ENCODE results near the gene RRBP1. TPM values are rescaled to one million over a fixed set of nuclear protein-coding genes. Genes with fewer than 3 reads are reported as not detected.

Gene RRBP1
- total RNA-seq, 2 donors from 2014 or later, result 402 to 509 TPM

GRCh38 chr20:17568972-17569521, 113.0 kb downstream of the RRBP1 start:
- H3K4me1 ChIP-seq, result peaks cover 9% of the 10 kb centered on the region
- peak; percentile 90 for DNase-seq
- TF ChIP-seq CTCF (IDR thresholded peaks at IDR 0.05), result no peak
- peak overlapping the region; percentile 60 to 100 for H3K9ac ChIP-seq (ENCODE audit: low read depth in 2 of 2, low read length in 2 of 2)
- peak overlapping the region; percentile 98 for H3K4me3 ChIP-seq
- H3K27ac ChIP-seq, result peak overlapping the region; percentile 99
- no peaks in the 10 kb centered on the region for H3K27me3 ChIP-seq
- intact Hi-C loops (cut with DNase I), result no loop called here
- no peaks in the 10 kb centered on the region for H3K9me3 ChIP-seq
- no peaks in the 10 kb centered on the region for H3K36me3 ChIP-seq

- Histone ChIP-seq H3K36me3 (no peaks in the 10 kb centered on the region), H3K9me3 (no peaks in the 10 kb centered on the region), H3K9ac (ENCODE audit: low read depth in 2 of 2, low read length in 2 of 2) (peak overlapping the region in 1 of 2 donors; percentile 60), H3K27me3 (no peaks in the 10 kb centered on the region), H3K4me1 (peaks cover 9% of the 10 kb centered on the region), H3K27ac (peak overlapping the region; percentile 99), H3K4me3 (peak overlapping the region; percentile 98)
- TF ChIP-seq CTCF (IDR thresholded peaks at IDR 0.05), result no peak
- no peak for DNase-seq
- intact Hi-C loops (cut with DNase I), result no loop called here
Measured at GRCh38 chr20:17568045-17568788, 113.8 kb downstream of the RRBP1 start.

- no peaks in the 10 kb centered on the region for H3K9me3 ChIP-seq
- no peak overlapping the region for H3K9ac ChIP-seq (ENCODE audit: low read depth in 2 of 2, low read length in 2 of 2)
- H3K27ac ChIP-seq, result peak overlapping the region; percentile 12
- intact Hi-C loops (cut with DNase I), result no loop called here
- DNase-seq, result no peak
- no peak for TF ChIP-seq CTCF (IDR thresholded peaks at IDR 0.05)
- H3K36me3 ChIP-seq, result no peaks in the 10 kb centered on the region
- no peaks in the 10 kb centered on the region for H3K27me3 ChIP-seq
- no peak overlapping the region for H3K4me3 ChIP-seq
- H3K4me1 ChIP-seq, result no peaks in the 10 kb centered on the region
Measured at GRCh38 chr20:17566345-17566744, 115.7 kb downstream of the RRBP1 start.

- intact Hi-C loops (cut with DNase I), result no loop called here
- Histone ChIP-seq H3K9me3 (no peaks in the 10 kb centered on the region), H3K27me3 (no peaks in the 10 kb centered on the region), H3K4me1 (no peaks in the 10 kb centered on the region), H3K36me3 (no peaks in the 10 kb centered on the region), H3K27ac (peak overlapping the region; percentile 12), H3K9ac (ENCODE audit: low read depth in 2 of 2, low read length in 2 of 2) (no peak overlapping the region), H3K4me3 (no peak overlapping the region)
- DNase-seq, result no peak
- no peak for TF ChIP-seq CTCF (IDR thresholded peaks at IDR 0.05)
Measured at GRCh38 chr20:17565169-17565845, 116.7 kb downstream of the RRBP1 start.

Other genes starting within 250 kb of the RRBP1 start
- gene BFSP1, start 150.9 kb downstream of the RRBP1 start, total RNA-seq, result under 1 TPM; 0.50 to 0.59 TPM
- gene DSTN, start 112.2 kb downstream of the RRBP1 start, total RNA-seq, result 100 to 1,000 TPM; 247 to 437 TPM
- not detected for gene BANF2, start 17.7 kb upstream of the RRBP1 start, total RNA-seq

All from colonic mucosa (tissue), 4 donors.